GM12864 (cell line): Measurements from ENCODE around the gene SYNE1.
"Not testable (repeated sequence)": the region's sequence is repeated elsewhere in the genome, so short reads cannot be mapped to it uniquely, and the experiment has no call there.

Source experiments
- DNase-seq: peaks from one replicate; pipeline ENCODE4 v3.0.0-alpha.2; 2011; ENCODE audit warnings: low read depth
- H3K4me3 ChIP-seq: 2 replicates; pipeline ENCODE4 v1.5.1; 2011; ENCODE audit warnings: mild to moderate bottlenecking, low read depth, low read length, control low read depth
- CTCF ChIP-seq: IDR thresholded peaks from 2 replicates; pipeline ENCODE4 v1.5.1; 2011; ENCODE audit warnings: low read depth, mild to moderate bottlenecking, moderate library complexity, low read length, control low read depth, inconsistent platforms; ENCODE audit errors: missing control alignments

Gene SYNE1

DNA sequence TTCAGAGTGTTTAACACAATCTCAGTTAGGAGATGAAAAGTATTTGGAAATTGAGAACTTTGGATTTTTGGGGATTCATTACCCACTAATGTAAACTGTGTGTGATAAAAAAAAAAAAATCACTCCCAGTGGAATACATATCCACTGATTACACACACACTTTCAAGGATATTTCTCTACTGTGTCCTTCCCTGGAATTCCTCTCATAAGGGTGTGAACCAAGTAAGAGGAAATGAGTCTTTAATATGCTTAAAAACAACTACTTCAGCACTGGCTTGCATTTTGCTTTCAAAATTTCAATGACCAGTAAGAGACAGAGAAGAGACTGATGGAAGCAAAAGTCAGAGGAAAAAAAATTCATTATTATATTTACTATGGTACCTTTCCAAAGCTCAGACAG is 36.1 kb upstream of the SYNE1 start:
- DNase-seq: no peak
- TF ChIP-seq CTCF: no peak
- no peak overlapping the region for H3K4me3 ChIP-seq

DNA sequence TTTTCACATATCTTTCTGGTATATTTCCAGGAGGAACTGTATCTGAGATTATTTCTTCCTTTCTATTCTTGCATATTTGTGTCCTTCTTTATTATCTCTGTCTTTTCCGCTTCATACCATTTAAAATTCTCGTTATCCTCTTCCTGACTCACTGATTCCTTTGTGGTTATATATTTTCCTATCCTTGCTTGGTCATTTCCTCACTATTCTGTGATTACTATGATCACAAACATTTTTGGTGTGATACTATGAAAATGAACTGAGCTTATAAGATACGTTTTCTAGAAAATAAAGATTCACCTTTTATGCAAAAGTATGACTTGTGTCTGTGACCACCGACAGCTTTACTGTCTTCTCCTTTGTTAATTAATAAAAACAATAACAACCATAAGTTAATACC is 34.0 kb upstream of the SYNE1 start:
- H3K4me3 ChIP-seq: no peak overlapping the region
- no peak for TF ChIP-seq CTCF
- DNase-seq: no peak

- peak; percentile 12 for TF ChIP-seq CTCF
- no peak for DNase-seq
- no peak overlapping the region for H3K4me3 ChIP-seq
Measured at GRCh38 chr6:152669895-152670294, 32.7 kb upstream of the SYNE1 start.

- TF ChIP-seq CTCF: no peak
- DNase-seq: no peak
Measured at GRCh38 chr6:152661776-152662175, 24.6 kb upstream of the SYNE1 start.

GRCh38 chr6:152651986-152652385 is 14.8 kb upstream of the SYNE1 start:
- DNase-seq: no peak
- TF ChIP-seq CTCF: no peak
- H3K4me3 ChIP-seq: no peak overlapping the region

More at GRCh38 chr6:152661776-152662175, 24.6 kb upstream of the SYNE1 start:
- no peak overlapping the region for H3K4me3 ChIP-seq

DNA sequence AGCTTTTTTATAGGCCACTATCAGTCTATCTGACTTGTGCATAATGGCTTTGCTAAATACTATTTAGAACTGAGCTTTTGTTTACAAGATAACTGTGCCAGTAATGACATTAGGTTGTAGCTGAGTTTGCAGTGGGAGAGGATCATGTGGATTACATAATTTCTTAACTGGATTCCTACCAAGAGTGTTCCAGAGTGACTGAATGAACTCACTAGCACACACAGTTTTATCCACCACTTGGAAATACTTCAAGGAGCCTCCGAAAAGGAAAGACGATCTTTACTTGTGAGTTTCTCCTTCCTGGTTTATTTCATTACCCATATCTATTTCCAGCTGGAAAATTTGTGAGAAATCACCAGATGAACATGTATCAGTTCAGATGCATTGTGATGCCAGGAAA is 10.9 kb upstream of the SYNE1 start:
- DNase-seq: no peak
- TF ChIP-seq CTCF: no peak

GRCh38 chr6:152646732-152647131 is 9.6 kb upstream of the SYNE1 start:
- not testable (repeated sequence) for H3K4me3 ChIP-seq, DNase-seq

More for the DNA sequence above, 10.9 kb upstream of the SYNE1 start:
- H3K4me3 ChIP-seq: no peak overlapping the region
